GM21390 (cell line): ENCODE results near the gene ELSPBP1.
"Not testable (repeated sequence)": the region's sequence is repeated elsewhere in the genome, so short reads cannot be mapped to it uniquely, and the experiment has no call there.

Source experiments
- ATAC-seq: cut with Tn5 transposase; IDR thresholded peaks from one replicate; pipeline ENCODE4 v1.9.1; 2021; ENCODE audit not compliant: unreplicated experiment

Gene ELSPBP1

DNA sequence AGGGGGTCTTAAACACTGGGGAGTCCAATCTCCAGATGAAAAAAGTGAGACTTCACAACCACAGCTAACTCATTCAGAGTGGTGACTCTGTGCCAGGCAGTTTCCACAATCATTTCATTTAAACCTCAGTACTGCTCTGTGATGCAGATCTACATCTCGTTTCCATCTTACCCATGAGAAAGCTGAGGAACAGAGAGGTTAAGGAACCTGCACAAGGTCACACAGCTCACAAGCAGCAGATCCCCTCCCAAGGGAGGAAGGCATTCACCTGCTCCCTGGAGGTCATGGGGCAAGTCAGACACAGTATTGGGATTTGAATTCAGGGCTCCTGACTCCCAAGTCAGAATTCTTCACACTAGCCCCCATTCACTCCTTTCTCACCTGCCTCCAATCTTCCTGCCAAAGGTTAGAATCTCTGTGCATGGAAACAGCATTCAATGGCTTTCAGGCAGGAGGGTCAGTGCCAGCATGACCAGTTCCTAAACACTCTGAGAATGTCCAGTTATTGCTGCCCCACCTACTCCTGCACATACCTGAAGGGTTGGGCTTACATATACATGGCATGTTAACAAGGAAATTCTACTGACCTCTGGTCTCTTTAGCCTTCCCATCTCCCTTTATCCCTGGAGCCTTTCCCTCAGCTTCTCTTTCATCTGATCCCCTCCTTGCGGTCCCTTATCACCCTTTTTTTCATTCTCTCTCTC is 47.6 kb downstream of the ELSPBP1 start:
- ATAC-seq, result no peak

DNA sequence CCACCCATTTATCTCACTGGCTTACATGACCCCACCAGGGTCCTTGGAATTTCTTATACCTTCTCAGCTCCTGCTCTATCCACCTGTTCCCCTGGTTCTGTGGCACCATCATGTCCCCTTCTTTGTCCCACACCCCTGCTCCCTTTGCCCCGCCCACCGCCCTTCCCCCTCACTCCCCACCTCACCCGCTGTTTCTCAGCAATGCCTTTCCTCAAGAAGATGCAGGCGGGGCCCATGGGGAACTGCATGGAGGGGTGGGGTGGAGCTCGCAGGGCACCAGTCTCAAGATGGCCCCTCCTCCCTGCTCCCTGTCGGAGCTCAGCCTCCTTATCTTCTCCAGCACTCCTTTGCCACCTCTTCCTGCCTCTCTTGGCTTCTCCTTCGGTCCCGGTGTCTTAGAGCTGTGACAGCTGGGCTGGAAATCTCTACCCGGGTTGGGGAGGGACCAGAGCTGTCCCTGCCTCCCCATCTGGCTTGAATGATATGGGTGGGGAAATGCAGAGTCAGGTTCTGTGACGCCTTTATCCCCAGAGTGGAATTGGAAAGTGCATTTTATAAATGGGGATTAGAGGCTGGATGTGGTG is 49.3 kb downstream of the ELSPBP1 start, which contains the start of gene CABP5:
Gene CABP5, minus strand, starts transcription at position 405 of the 584 bp plus-strand sequence. Its CDS starts 157 bp downstream, at position 248.
- no peak for ATAC-seq

DNA sequence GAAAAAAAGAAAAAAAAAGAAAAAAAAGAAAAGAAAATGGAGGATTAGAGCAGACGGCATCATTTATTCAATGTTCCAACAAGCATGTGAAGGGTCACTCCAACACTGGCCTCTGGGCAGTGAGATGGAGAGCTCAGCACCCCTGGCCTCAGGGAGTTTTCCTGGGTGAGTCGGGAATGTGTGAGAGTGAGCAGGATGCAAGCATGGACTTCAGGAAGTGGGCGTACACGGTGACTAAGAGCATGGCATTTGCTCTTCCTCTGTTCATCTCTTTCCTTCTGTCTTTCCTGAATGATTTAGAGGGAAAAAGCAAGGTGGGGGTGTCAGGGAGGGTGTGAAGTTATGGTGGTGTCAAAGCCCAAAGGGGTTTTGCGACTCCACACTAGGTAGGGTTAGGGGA is 50.1 kb downstream of the ELSPBP1 start:
- ATAC-seq, result no peak

DNA sequence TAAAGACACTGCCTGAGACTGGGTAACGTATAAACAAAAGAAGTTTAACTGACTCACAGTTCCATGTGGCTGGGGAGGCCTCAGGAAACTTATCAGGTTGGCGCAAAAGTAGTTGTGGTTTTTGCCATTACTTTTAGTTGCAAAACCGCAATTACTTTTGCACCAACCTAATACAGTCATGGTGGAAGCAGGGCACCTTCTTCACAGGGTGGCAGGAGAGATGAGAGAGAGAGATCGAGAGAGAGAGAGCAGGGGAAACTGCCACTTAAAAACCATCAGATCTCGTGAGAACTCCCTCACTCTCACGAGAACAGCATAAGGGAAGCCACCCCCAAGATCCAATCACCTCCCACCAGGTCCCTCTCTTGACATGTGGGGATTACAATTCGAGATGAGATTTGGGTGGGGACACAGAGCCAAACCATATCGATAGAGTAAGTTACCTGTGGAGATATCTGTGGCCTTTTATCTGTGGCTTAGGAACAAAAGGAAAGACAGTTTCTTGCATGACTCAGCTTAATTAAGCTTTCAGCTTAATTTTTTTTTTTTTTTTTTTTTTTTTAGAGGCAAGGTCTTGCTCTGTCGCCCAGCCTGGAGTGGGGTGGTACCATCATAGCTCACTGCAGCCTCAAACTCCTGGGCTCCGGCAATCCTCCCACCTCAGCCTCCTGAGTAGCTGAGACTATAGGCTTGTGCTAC is 57.1 kb downstream of the ELSPBP1 start:
- no peak for ATAC-seq

DNA sequence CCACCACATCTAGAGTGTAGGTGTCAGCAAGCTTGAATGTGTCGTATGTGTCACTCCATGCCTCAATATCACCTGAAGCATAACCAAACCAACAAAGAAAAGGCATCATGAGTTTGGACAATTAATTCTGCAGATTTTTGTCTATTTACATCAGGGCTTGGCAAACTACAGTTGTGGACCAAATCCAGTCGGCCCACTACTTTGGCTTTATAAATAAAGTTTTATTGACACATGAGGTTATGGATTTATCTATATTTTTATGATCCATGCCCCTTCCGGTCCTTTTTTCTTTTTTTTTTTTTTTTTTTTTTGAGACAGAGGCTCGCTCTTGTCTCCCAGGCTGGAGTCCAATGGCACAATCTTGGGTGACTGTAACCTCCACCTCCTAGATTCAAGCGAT is 58.6 kb downstream of the ELSPBP1 start:
- ATAC-seq, result no peak

DNA sequence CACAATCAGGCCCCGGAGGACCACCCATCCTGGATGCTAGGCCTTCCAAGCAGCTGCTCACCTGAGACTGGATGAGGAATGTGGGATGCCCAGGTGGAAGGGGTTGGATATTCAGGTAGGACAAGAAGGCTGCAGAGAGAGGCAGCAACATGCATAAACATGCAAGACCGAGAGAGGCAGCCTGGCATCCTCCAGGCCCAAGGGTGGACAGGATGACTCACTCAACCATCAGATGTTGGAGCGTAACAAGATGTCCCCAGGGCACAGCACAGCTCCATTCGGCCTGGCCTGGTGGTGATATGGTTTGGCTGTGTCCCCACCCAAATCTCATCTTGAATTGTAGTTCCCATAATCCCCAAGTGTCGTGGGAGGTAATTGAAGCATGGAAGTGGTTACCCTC is 59.4 kb downstream of the ELSPBP1 start:
- no peak for ATAC-seq

DNA sequence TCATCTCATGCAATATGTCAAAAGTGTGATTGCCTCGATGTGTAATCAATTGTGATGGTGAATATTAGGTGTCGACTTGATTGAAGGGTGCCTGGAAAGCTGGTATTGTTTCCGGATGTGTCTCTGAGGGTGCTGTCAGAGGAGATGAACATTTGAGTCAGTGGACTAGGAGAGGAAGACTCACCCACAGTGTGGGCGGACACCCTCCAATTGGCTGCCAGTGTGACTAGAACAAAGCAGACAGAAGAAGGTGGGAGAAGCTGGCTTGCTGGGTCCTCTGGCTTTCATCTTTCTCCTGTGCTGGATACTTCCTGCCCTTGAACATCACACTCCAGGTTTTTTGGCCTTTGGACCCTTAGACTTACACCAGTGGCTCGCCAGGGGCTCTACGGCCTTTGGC is 64.9 kb downstream of the ELSPBP1 start:
- no peak for ATAC-seq

DNA sequence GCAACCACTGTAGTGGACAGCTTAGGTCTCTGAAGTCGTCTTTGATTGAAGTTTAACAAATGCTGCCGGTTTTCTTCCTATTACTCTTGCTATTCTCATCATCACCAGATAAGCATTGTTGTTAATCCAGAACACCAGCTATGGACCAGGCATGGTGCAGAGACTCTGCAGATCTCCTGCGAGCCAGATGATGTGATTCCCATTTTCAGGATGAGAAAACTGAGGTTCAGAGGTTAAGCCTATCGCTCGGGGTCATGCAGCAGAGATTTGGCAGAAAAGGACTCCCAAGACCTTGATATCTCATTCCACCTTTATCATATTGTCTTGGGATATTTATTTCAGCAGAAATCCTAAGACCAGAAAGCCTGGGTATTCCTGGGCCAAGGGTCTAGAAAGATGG is 65.9 kb downstream of the ELSPBP1 start:
- no peak for ATAC-seq

DNA sequence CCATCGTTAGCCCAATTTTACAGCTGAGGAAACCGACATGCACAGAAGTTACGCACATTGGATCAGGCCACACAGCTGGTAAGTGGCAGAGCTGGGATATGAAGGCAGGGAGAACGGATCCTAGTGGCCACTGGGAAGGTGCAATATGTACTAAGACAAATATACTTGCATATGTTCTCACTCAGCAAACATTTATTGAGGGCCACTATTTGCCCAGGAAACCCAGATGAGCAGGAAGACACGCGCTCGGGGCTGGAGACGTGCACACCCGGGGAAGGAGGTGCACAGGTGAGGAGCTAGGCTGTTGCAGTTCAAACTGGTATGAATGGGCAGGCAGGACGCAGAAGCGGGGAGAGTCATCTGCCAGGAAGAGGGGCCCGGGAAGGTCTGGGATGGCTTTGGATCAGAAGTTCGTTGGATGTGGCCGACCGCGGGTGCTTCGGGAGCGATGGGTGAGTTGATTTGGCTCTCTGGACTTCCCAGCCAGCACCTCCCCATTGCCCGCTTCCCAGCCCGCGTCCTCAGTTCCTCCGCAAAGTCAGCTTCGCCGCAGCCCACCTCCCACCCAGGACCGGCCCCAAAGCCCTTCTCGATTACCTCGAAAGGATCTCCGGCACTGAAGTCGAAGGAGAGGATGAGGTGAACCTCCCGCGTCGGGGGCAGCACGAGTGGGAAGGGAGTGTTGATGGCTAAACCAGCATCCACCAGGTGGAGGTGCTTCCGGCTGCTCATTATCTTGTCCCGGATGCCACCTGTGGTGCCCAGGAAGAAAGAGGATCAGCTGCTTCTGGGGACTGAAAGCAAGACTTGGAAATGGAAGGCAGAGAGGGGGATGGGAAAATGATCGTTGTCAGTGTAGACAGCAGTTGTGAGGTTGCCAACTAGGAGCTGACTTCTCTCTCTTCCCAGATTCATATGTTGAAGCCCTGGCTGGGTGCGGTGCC is 67.2 kb downstream of the ELSPBP1 start:
- ATAC-seq, result no peak

DNA sequence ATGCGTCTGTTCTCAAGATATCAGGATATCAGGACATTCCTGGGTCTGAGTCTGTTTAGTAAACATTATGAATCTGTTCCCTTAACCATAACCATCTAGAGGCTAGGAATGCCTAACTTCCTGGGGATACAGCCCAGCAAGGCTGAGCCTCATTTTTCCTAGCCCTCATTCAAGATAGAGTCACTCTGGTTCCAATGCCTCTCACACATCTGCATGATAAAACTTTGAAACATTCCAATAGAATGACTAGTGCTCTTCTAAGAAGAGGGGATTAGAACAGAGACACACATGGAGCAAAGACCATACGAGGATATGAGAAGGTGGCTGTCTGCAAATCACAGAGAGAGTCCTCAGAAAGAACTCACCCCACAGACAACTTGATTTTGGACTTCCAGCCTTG is 70.1 kb downstream of the ELSPBP1 start:
- no peak for ATAC-seq

DNA sequence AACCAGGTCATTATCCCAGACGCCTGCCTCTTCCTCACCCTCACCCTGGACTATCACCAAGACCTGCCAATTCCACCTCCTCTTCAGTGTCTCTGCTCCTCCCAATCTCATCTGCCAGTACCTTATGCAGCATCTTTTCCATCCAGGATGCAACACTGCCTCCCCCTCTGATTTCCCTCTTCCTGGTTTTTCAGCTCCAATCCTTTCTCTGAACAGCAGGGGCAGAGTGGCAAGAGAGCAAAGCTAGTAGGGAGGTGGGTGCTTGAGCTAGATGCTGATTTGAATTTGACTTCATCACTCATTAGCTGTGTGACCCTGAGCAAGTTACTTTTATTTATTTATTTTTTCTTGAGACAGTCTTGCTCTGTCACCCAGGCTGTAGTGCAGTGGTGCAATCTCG is 75.0 kb downstream of the ELSPBP1 start:
- no peak for ATAC-seq

DNA sequence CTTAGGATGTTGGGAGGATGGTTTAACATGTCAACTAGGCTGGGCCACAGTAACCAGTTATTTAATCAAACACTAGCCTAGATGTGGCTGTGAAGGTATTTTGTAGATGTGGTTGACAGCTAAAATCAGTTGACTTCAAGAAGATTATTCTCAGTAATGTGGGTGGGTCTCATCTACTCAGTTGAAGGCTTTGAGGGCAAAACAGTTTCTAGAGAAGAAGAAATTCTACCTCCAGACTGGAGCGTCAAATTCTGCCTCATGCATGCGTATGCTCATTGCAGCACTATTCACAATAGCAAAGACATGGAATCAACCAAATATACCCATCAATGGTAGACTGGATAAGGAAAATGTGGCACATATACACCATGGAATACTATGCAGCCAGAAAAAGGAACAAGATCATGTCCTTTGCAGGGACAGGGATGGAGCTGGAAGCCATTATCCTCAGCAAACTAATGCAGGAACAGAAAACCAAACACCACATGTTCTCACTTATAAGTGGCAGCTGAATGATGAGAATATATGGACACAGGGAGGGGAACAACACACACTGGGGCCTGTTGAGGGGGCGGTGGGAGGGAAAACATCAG is 75.8 kb downstream of the ELSPBP1 start:
- not testable (repeated sequence) for ATAC-seq
